SK-N-SH (cell line): ENCODE data around the gene SMG1. TPM values are rescaled to one million over a fixed set of nuclear protein-coding genes. Genes with fewer than 3 reads are reported as not detected.

ENCODE experiments used
- CTCF ChIA-PET: fragments of 300-600, 350-600 bp; formaldehyde crosslinking; extraction: SDS; loops from one replicate; lab custom pipeline; 2021; lab: Yijun Ruan, JAX
- POLR2A ChIA-PET: fragments of 350-600 bp; sonication (Branson Sonifier 250); formaldehyde crosslinking; extraction: SDS; loops from one replicate; lab custom pipeline; 2020; ENCODE audit warnings: antibody characterized with exemption, inconsistent platforms; lab: Yijun Ruan, JAX
- DNase-seq: peaks from one replicate; pipeline ENCODE4 v3.0.0; 2012
- H2AFZ ChIP-seq: fragments of 200-600 bp; sonication (generic); 2 replicates; pipeline ENCODE4 v1.8.1; 2016; ENCODE audit warnings: antibody characterized with exemption, mild to moderate bottlenecking, low read depth
- H3F3A ChIP-seq: fragments of 200-600 bp; sonication (generic); replicated peaks from 2 replicates; pipeline ENCODE3; 2016; ENCODE audit warnings: antibody characterized with exemption, mild to moderate bottlenecking; ENCODE audit not compliant: insufficient read depth
- H3K27ac ChIP-seq, 2 experiments: fragments of 200-500 bp in 1 of 2; fragments of 200-600 bp in 1 of 2; sonication (Bioruptor generic) in 1 of 2; sonication (generic), shearing (Covaris generic) in 1 of 2; 2 replicates each; pipeline versions ENCODE4 v1.5.1 to v1.6.1; 2014 to 2016; ENCODE audit warnings: low read depth in 2 of 2, inconsistent platforms in 1 of 2, low read length in 1 of 2, mild to moderate bottlenecking in 1 of 2, mixed read lengths in 1 of 2
- H3K27me3 ChIP-seq: fragments of 200-600 bp; sonication (generic), shearing (Covaris generic); 2 replicates; pipeline ENCODE4 v1.6.1; 2016; ENCODE audit warnings: mixed run types; ENCODE audit not compliant: insufficient read depth
- H3K36me3 ChIP-seq, 2 experiments: fragments of 200-500 bp in 1 of 2; fragments of 200-600 bp in 1 of 2; sonication (Bioruptor generic) in 1 of 2; sonication (generic) in 1 of 2; replicated peaks in 1 of 2; 2 replicates each; pipeline versions ENCODE3 to v1.5.1; 2014 to 2016; ENCODE audit warnings: low read length in 1 of 2, mild to moderate bottlenecking in 1 of 2; ENCODE audit not compliant: insufficient read depth in 2 of 2, control insufficient read depth in 1 of 2
- H3K4me1 ChIP-seq, 2 experiments: fragments of 200-500 bp in 1 of 2; fragments of 200-600 bp in 1 of 2; sonication (Bioruptor generic) in 1 of 2; sonication (generic), shearing (Covaris generic) in 1 of 2; 2 replicates each; pipeline versions ENCODE4 v1.5.1 to v1.6.1; 2014 to 2016; ENCODE audit warnings: low read depth in 1 of 2, low read length in 1 of 2, mixed run types in 1 of 2; ENCODE audit not compliant: insufficient read depth in 2 of 2, control insufficient read depth in 1 of 2
- H3K4me2 ChIP-seq: fragments of 200-600 bp; sonication (generic), shearing (Covaris generic); 2 replicates; pipeline ENCODE4 v1.6.1; 2017; ENCODE audit warnings: mixed run types
- H3K4me3 ChIP-seq, 2 experiments: fragments of 200-500 bp in 1 of 2; fragments of 200-600 bp in 1 of 2; sonication (Bioruptor generic) in 1 of 2; sonication (generic), shearing (Covaris generic) in 1 of 2; 2 replicates each; pipeline versions ENCODE4 v1.5.1 to v1.8.1; 2014 to 2016; ENCODE audit warnings: low read depth in 2 of 2, inconsistent platforms in 1 of 2, low read length in 1 of 2, mild to moderate bottlenecking in 1 of 2, mixed read lengths in 1 of 2, moderate library complexity in 1 of 2
- H3K79me2 ChIP-seq: fragments of 200-600 bp; sonication (generic); 2 replicates; pipeline ENCODE4 v1.8.1; 2017; ENCODE audit warnings: mild to moderate bottlenecking; ENCODE audit not compliant: insufficient read depth
- H3K9ac ChIP-seq: fragments of 200-600 bp; sonication (generic); 2 replicates; pipeline ENCODE4 v1.6.1; 2017; ENCODE audit warnings: mixed run types
- H3K9me2 ChIP-seq: fragments of 200-600 bp; sonication (generic); 2 replicates; pipeline ENCODE4 v1.6.1; 2017; ENCODE audit warnings: mixed run types
- H3K9me3 ChIP-seq: fragments of 200-600 bp; sonication (generic); 2 replicates; pipeline ENCODE4 v1.6.1; 2017; ENCODE audit warnings: mixed run types, mild to moderate bottlenecking, moderate library complexity
- H4K20me1 ChIP-seq: fragments of 200-600 bp; sonication (generic); 2 replicates; pipeline ENCODE4 v1.6.1; 2017; ENCODE audit warnings: mild to moderate bottlenecking, mixed run types; ENCODE audit not compliant: insufficient read depth
- CHD2 ChIP-seq: fragments of 150-350 bp; IDR thresholded peaks from 2 replicates; pipeline ENCODE4 v1.6.1; 2018; ENCODE audit warnings: low read length; ENCODE audit not compliant: partially characterized antibody
- EP300 ChIP-seq, 2 experiments: IDR thresholded peaks; 2 replicates each; pipeline versions ENCODE4 v1.4.0 to v1.6.1; 2012; ENCODE audit warnings: borderline replicate concordance in 1 of 2, low read depth in 1 of 2, low read length in 1 of 2
- EZH2phosphoT487 ChIP-seq: fragments of 200-600 bp; sonication (generic); IDR thresholded peaks from 2 replicates; pipeline ENCODE4 v1.6.1; 2017; ENCODE audit warnings: low read depth, mixed run types, mild to moderate bottlenecking, antibody characterized with exemption, moderate library complexity, borderline replicate concordance
- FOSL2 ChIP-seq: IDR thresholded peaks from 2 replicates; pipeline ENCODE4 v1.4.0; 2012; ENCODE audit warnings: low read depth, mild to moderate bottlenecking, moderate library complexity, borderline replicate concordance
- FOXJ3 ChIP-seq: sonication (generic); formaldehyde crosslinking; IDR thresholded peaks from 2 replicates; pipeline ENCODE4 v1.5.1; 2020; ENCODE audit warnings: mild to moderate bottlenecking, missing genetic modification reagents
- FOXM1 ChIP-seq: IDR thresholded peaks from 2 replicates; pipeline ENCODE4 v1.4.0; 2012; ENCODE audit warnings: low read depth, mild to moderate bottlenecking
- GABPA ChIP-seq: IDR thresholded peaks from 2 replicates; pipeline ENCODE4 v1.4.0; 2012; ENCODE audit warnings: low read depth, mild to moderate bottlenecking
- GATA2 ChIP-seq: sonication (generic); formaldehyde crosslinking; IDR thresholded peaks from 2 replicates; pipeline ENCODE4 v1.5.0; 2020; ENCODE audit warnings: mild to moderate bottlenecking, missing genetic modification reagents
- JUND ChIP-seq: IDR thresholded peaks from 2 replicates; pipeline ENCODE4 v1.4.0; 2012
- MEF2A ChIP-seq: IDR thresholded peaks from 2 replicates; pipeline ENCODE4 v1.4.0; 2012; ENCODE audit warnings: low read depth, borderline replicate concordance
- MXI1 ChIP-seq: IDR thresholded peaks from 2 replicates; pipeline ENCODE4 v1.6.1; 2012; ENCODE audit warnings: mild to moderate bottlenecking, low read depth, low read length, improper control_type of control experiment
- NFIC ChIP-seq: IDR thresholded peaks from 2 replicates; pipeline ENCODE4 v1.4.0; 2012; ENCODE audit warnings: borderline replicate concordance
- NRF1 ChIP-seq: IDR thresholded peaks from 2 replicates; pipeline ENCODE4 v1.6.1; 2012; ENCODE audit warnings: low read depth, mild to moderate bottlenecking, low read length
- POLR2AphosphoS5 ChIP-seq: IDR thresholded peaks from 2 replicates; pipeline ENCODE4 v1.6.1; 2012; ENCODE audit warnings: low read depth, low read length
- RAD21 ChIP-seq: IDR thresholded peaks from 2 replicates; pipeline ENCODE4 v1.6.1; 2012; ENCODE audit warnings: mild to moderate bottlenecking, low read length
- RCOR1 ChIP-seq: fragments of 150-350 bp; IDR thresholded peaks from 2 replicates; pipeline ENCODE4 v1.6.1; 2017; ENCODE audit warnings: antibody characterized with exemption, low read length
- RXRA ChIP-seq: IDR thresholded peaks from 2 replicates; pipeline ENCODE4 v1.4.0; 2012; ENCODE audit warnings: low read depth, mild to moderate bottlenecking, borderline replicate concordance
- SMC3 ChIP-seq: IDR thresholded peaks from 2 replicates; pipeline ENCODE4 v1.6.1; 2012; ENCODE audit warnings: low read depth, low read length, improper control_type of control experiment
- TAF1 ChIP-seq: IDR thresholded peaks from 2 replicates; pipeline ENCODE4 v1.6.1; 2012; ENCODE audit warnings: low read depth, mild to moderate bottlenecking, low read length, moderate library complexity, borderline replicate concordance
- YY1 ChIP-seq: IDR thresholded peaks from 2 replicates; pipeline ENCODE4 v1.4.0; 2012; ENCODE audit warnings: low read depth, mild to moderate bottlenecking
- WGBS: methylation state at CpG from one replicate; pipeline ENCODE4 v1.1.6; 2017; ENCODE audit warnings: low lambda C conversion rate; 5-methylcytosine and 5-hydroxymethylcytosine counted together
- polyA plus RNA-seq, 3 experiments: library from polyadenylated mRNA; depleted of rRNA; stranded (reverse); fragments of >200 nt; gene quantifications; 2 replicates each; pipeline ENCODE4 v1.2.3, GENCODE V29; 2012
- TF ChIP-seq, protein P1 (sequence below): IDR thresholded peaks from 2 replicates; pipeline ENCODE4 v1.4.0; 2012; ENCODE audit warnings: low read depth
- TF ChIP-seq, protein P2 (sequence below): IDR thresholded peaks from 2 replicates; pipeline ENCODE4; 2012
- TF ChIP-seq, protein P3 (sequence below): IDR thresholded peaks from 2 replicates; pipeline ENCODE4 v1.4.0; 2012; ENCODE audit warnings: low read depth, borderline replicate concordance
- TF ChIP-seq, protein P4 (sequence below): fragments of 150-350 bp; IDR thresholded peaks from 2 replicates; pipeline ENCODE4 v1.6.1; 2016; ENCODE audit warnings: mild to moderate bottlenecking, low read depth, low read length
- TF ChIP-seq, protein P5 (sequence below): fragments of 150-350 bp; IDR thresholded peaks from 2 replicates; pipeline ENCODE4 v1.6.1; 2017; ENCODE audit warnings: antibody characterized with exemption, low read length, low read depth, borderline replicate concordance

SMG1 gene
- polyA plus RNA-seq, 1 of the 3 experiments (the other 2 are of a cell fraction): 11.2 TPM

DNA sequence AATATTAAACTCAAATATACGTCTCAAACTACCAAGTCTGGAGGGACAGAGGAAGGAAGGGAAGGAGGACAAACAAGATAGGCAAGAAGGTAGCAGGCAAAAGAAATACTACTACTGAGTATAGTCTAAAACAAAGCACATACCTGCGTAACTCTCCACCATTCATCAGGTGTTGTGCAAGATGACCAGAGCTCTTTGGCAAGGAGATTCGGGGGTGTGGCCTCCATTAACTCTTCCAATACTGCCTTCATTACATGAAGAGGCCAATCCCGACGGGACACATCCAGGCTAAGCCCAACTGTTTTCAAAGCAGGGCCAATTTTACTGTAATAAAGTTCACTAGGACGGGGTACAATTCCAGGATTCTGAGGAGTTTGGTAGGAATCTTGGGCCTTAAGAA lies 86.7 kb downstream of the SMG1 start:
- H3K4me2 ChIP-seq: no peak overlapping the region
- no peak for TF ChIP-seq MXI1
- TF ChIP-seq FOSL2: no peak
- TF ChIP-seq, protein P1, sequence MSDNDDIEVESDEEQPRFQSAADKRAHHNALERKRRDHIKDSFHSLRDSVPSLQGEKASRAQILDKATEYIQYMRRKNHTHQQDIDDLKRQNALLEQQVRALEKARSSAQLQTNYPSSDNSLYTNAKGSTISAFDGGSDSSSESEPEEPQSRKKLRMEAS: no peak
- TF ChIP-seq RXRA: no peak
- TF ChIP-seq, protein P2, sequence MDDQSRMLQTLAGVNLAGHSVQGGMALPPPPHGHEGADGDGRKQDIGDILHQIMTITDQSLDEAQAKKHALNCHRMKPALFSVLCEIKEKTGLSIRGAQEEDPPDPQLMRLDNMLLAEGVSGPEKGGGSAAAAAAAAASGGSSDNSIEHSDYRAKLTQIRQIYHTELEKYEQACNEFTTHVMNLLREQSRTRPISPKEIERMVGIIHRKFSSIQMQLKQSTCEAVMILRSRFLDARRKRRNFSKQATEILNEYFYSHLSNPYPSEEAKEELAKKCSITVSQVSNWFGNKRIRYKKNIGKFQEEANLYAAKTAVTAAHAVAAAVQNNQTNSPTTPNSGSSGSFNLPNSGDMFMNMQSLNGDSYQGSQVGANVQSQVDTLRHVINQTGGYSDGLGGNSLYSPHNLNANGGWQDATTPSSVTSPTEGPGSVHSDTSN: no peak
- no peak for TF ChIP-seq FOXM1
- no peak for TF ChIP-seq TAF1
- no peak for TF ChIP-seq POLR2AphosphoS5
- no peak for TF ChIP-seq JUND
- TF ChIP-seq RAD21: no peak
- 95% methylated on average over 6 of the region's 6 CpGs for WGBS
- peaks cover 4% of the 10 kb centered on the region for H3F3A ChIP-seq
- no peak overlapping the region for H3K4me3 ChIP-seq
- CTCF ChIA-PET: no interaction called here
- POLR2A ChIA-PET: no interaction called here
- H4K20me1 ChIP-seq: no peaks in the 10 kb centered on the region
- H3K27me3 ChIP-seq: no peaks in the 10 kb centered on the region
- H3K4me1 ChIP-seq: no peaks in the 10 kb centered on the region
- no peak overlapping the region for H3K27ac ChIP-seq
- no peak for DNase-seq
- H3K9me2 ChIP-seq: no peaks in the 10 kb centered on the region
- peaks cover 77 to 92% of the 10 kb centered on the region in 2 experiments for H3K36me3 ChIP-seq
- H3K9me3 ChIP-seq: no peaks in the 10 kb centered on the region
- H3K79me2 ChIP-seq: peaks cover 12% of the 10 kb centered on the region; the same call in 1 of the 2 replicates
- no peak overlapping the region for H2AFZ ChIP-seq
- H3K9ac ChIP-seq: no peak overlapping the region

DNA sequence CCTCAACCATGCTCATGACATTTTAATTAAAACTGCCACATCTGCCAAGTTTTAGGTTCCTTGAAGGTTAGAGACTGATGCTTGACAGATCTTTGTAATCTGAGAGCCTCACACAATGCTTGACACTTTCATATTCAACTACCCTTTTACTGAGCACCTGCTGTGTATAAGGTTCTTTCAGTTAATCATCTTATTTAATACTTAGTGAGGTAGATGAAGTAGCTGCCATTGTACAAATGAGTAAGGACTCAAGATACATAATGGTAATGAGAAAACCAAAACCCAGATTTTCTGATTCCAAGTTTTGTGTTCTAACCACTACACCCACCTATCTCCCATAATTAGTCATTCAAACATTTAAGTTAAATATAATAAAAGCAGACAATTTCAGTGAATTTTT lies 89.5 kb downstream of the SMG1 start:
- ChIA-PET CTCF (interaction anchor here (1.5 to 2.7 kb wide), 2 partner anchors 35 to 133 kb away, joined by 3 to 7 read pairs; partner anchors contain the start of gene ARL6IP1), POLR2A (no interaction called here)
- TF ChIP-seq TAF1 (no peak), CHD2 (no peak), RXRA (no peak), POLR2AphosphoS5 (no peak), RCOR1 (no peak), MXI1 (no peak), NFIC (no peak), GABPA (no peak), EP300 (IDR thresholded peaks at IDR 0.05; ENCODE audit: borderline replicate concordance in 1 of 2, low read depth in 1 of 2, low read length in 1 of 2) (no peak), JUND (no peak), GATA2 (CRISPR knock-in tag) (no peak), MEF2A (no peak), FOXJ3 (CRISPR knock-in tag) (no peak), EZH2phosphoT487 (no peak), YY1 (no peak), SMC3 (no peak), NRF1 (no peak)
- TF ChIP-seq, protein P3, sequence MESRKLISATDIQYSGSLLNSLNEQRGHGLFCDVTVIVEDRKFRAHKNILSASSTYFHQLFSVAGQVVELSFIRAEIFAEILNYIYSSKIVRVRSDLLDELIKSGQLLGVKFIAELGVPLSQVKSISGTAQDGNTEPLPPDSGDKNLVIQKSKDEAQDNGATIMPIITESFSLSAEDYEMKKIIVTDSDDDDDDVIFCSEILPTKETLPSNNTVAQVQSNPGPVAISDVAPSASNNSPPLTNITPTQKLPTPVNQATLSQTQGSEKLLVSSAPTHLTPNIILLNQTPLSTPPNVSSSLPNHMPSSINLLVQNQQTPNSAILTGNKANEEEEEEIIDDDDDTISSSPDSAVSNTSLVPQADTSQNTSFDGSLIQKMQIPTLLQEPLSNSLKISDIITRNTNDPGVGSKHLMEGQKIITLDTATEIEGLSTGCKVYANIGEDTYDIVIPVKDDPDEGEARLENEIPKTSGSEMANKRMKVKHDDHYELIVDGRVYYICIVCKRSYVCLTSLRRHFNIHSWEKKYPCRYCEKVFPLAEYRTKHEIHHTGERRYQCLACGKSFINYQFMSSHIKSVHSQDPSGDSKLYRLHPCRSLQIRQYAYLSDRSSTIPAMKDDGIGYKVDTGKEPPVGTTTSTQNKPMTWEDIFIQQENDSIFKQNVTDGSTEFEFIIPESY: no peak
- TF ChIP-seq, protein P4, sequence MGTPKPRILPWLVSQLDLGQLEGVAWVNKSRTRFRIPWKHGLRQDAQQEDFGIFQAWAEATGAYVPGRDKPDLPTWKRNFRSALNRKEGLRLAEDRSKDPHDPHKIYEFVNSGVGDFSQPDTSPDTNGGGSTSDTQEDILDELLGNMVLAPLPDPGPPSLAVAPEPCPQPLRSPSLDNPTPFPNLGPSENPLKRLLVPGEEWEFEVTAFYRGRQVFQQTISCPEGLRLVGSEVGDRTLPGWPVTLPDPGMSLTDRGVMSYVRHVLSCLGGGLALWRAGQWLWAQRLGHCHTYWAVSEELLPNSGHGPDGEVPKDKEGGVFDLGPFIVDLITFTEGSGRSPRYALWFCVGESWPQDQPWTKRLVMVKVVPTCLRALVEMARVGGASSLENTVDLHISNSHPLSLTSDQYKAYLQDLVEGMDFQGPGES: no peak
- TF ChIP-seq, protein P5, sequence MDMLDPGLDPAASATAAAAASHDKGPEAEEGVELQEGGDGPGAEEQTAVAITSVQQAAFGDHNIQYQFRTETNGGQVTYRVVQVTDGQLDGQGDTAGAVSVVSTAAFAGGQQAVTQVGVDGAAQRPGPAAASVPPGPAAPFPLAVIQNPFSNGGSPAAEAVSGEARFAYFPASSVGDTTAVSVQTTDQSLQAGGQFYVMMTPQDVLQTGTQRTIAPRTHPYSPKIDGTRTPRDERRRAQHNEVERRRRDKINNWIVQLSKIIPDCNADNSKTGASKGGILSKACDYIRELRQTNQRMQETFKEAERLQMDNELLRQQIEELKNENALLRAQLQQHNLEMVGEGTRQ: no peak
- no peak overlapping the region for H3K4me2 ChIP-seq
- H3K27ac ChIP-seq: no peak overlapping the region
- no peak overlapping the region for H3K4me3 ChIP-seq
- H3K36me3 ChIP-seq: peaks cover 89 to 97% of the 10 kb centered on the region in 2 experiments
- no peaks in the 10 kb centered on the region for H3K9me3 ChIP-seq
- H3F3A ChIP-seq: peaks cover 8% of the 10 kb centered on the region
- H4K20me1 ChIP-seq: no peaks in the 10 kb centered on the region
- H3K79me2 ChIP-seq: peaks cover 3% of the 10 kb centered on the region; the same call in 1 of the 2 replicates
- no peaks in the 10 kb centered on the region for H3K27me3 ChIP-seq
- no peak overlapping the region for H2AFZ ChIP-seq
- H3K9ac ChIP-seq: no peak overlapping the region
- no peak for DNase-seq
- no peaks in the 10 kb centered on the region for H3K4me1 ChIP-seq
- no peaks in the 10 kb centered on the region for H3K9me2 ChIP-seq
